GM18861 (cell line): ENCODE data around the gene LRRC57.

Experiments
- ATAC-seq: cut with Tn5 transposase; IDR thresholded peaks from one replicate; pipeline ENCODE4 v1.9.1; 2021; ENCODE audit not compliant: unreplicated experiment

LRRC57 gene

DNA sequence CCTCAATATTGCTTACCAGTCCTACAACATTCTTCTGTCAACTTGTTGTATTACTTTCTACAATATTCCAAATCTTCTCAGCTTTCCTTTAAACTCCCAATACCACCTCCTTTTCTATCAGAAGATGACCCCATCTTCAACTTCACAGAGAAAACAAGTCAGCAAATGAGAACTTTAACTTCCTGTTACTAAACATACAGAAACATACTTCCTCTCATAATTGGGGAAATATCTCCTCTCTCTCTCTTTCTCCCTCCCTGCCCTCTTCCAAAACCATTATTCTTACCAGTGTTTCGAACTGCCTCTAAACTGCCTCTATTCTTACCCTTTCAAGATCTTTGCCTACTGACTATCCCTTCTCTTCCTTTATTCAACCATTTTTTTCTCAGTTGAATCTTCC is 54.9 kb downstream of the LRRC57 start:
- ATAC-seq = no peak

DNA sequence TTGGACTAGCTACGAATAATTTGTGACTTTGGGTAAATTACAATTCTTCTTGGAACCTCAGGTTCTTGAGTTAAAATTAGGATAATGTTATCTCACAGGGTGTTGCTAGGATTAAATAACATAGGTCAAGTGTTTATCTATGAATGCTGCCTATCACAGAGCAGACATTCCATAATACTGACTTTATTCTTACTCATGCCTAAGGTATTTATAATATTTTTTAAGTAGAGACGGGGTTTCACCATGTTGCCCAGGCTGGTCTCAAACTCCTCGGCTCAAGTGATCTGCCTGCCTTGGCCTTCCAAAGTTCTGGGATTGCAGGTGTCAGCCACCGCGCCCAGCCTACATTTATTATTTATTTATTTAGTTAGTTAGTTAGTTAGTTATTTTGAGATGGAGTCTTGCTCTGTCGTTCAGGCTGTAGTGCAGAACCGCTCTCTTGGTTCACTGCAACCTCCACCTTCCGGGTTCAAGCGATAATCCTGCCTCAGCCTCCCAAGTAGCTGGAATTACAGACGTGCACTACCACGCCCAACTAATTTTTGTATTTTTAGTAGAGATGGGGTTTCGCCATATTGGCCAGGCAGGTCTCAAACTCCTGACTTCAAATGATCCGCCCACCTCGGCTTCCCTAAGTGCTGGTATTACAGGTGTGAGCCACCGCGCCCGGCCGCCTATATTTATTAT is 56.9 kb downstream of the LRRC57 start:
- no peak for ATAC-seq

DNA sequence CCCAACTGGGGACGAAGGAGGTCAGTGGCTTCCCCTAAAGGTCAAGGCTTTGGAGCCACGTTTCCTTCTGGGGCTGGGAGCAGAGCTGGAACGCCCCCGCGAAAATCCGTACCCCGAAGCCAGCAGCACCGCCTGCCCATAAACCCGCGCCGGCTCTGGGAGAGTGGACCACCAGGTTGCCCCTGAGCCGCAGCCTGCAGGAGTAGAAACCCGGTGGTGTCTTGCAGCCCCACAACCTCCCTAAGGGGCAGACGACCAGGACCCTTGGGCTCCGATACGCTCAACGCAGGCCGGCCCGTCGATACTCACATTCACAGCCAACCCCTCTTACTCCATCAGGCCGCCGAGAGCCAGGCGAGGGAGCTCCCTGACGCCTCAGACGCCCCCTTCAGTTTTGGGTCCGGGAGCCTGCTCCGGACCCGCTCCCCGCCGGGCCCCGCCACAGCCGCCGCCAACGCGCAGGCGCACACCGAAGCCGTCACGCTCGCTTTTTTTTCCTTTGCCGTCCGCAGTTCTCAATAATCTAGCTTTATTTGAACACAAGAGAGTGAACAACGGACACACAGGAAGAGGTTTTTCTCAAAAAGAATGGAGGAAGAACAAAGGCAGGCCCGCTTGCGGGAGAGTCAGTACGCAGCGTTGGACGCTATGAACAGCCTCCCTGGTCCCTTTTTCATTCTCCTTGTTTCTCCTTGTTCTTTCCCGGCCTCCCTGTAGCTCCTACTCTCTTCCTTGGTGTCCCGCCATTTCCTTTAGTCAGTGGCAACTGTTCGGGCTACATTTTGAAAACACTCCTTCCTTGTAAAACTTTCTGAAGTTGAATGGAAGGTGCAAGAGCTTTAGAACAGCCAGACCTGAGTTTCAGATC is 57.7 kb downstream of the LRRC57 start, which contains the start of gene ZNF106:
Gene ZNF106 (minus strand): TSS at position 471 of the 868 bp plus-strand sequence. CDS start 18,852 bp downstream, outside the sequence.
- peak; percentile 57 for ATAC-seq

DNA sequence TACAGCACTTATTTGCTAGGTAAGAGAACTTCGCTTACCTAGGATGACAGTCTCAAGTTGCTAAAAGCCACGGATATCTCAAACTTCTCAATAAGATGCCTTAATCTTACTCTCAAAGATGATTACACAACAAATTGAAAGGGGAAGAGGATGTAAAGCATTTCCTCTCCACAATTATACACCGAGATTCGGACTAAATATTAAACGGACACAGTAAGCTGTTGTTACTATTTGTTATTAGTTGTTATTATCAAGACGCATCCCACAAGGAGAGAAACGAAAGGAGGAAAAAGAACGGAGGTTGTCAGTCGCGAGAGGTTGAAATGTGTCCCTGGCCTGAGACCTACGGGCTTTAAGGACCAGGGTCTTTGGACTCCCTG is 58.3 kb downstream of the LRRC57 start:
- no peak for ATAC-seq
